Germinal center (tissue), 1 donor: ENCODE data around the gene GPR42.
A peak's percentile ranks its signal among the peaks of the same experiment; 100 is the strongest.
"Not testable (repeated sequence)": the region's sequence is repeated elsewhere in the genome, so short reads cannot be mapped to it uniquely, and the experiment has no call there.

Experiments
- DNase-seq: peaks from one replicate; pipeline ENCODE4 v3.0.0; 2012; ENCODE audit warnings: mixed read lengths, low spot score

Gene GPR42

DNA sequence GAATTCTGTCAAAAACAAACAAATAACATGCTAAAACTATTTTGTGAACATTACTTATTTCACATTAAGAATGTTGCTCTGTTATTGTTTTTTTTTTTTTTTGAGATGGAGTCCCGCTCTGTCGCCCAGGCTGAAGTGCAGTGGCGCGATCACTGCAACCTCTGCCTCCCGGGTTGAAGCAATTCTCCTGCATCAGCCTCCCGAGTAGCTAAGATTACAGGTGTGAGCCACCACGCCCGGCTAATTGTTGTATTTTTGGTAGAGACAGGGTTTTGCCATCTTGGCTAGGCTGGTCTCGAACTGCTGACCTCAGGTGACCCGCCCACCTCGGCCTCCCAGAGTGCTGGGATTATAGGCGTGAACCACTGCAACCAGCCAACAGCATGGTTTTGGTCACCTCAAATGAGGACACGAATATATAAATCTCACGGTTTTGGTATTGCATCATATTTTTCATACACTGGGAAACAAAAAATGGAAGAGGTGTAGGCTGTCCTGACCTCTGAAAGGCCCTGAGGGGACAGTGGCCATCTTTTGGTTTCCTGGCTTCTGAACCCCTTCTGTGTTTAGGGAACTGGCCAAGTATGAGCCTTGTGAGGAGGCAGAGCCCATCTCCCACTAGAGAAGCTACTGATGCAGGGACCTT, 25.5 kb downstream of the GPR42 start:
- DNase-seq: no peak

DNA sequence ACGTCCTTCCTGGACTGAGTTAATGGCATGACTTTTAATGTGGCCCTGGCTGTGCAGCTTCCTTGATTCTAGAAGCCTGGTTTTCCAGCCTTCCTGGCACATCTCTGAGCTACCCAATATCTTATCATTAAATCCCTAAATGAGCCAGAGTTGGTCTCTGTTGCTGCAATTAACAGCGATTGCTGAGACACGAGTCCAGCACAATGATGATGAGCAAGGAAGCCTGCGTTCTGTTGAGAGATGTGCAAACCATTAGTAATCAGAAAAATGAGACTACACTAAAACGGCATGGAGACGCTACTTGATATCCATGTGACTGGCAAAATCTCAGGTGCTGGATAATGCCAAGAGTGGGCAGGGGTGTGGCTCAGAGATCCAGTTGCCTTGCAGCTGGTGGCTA, 26.2 kb downstream of the GPR42 start:
- DNase-seq: no peak

DNA sequence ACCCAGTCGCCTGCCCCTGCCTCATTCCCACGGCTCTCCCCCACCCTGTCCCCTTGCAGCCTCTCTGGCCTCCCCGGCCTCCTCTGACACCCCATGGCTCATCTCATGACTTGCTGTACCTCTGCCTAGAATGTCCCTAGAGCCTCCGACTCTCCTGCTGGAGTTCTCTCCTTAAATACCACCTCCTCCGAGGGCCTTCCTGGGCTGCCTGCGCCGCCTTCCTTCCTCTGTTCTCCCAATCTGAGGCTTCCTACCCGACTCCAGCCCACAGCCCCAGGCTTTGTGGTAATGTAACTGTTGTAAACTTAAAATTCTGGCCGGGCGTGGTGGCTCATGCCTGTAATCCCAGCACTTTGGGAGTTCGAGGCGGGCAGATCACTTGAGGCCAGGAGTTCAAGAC, 27.7 kb downstream of the GPR42 start:
- DNase-seq: no peak

DNA sequence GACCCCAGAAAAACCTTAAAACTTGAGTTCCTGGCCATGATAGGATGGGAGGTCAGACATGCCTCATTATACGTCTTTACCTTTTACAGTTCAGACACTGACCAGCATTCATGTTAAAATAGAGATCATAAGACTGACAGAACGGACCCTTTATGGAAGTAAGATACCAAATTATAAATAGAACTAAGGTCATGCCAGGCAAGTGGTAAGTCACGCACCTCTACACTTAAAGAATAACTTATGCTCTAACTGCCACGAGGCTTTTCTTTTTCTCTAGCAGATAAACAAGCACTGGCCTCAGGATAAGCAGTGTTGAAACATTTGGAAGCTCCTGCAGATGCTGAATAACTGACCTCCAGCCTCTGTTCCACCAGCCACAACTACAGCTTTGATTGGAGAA, 28.4 kb downstream of the GPR42 start:
- no peak for DNase-seq

DNA sequence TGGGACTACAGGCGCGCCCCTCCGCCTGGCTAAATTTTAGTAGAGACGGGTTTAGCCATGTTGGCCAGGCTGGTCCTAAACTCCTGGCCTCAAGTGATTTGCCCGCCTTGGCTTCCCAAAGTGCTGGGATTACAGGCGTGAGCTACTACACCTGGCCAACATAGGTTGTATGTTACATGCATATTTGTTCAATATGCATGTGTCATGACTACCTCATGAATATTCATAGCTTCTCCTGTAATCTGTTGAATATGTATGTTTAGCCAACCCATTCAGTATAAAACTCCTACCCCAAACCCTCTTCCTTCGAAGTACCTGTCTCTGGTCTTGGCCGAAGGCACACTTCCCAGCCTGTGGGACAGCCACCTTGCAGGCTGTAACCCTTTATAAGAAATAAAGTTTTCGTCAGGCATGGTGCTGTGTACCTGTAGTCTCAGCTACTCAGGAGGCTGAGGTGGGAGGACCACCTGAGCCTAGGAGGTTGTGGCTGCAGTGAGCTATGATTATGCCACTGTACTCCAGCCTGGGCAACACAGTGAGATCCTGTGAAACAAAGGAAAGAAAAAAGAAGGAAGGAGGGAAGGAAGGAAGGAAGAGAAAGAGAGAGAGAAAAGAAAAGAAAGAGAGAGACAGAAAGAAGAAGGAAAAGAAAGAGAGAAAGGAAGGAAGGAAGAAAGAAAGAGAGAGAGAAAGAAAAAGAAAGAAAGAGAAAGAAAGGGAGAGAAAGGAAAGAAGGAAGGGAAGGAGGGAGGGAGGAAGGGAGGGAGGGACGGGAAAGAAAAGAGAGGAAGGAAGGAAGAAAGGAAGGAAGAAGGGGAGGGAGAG, 29.3 kb downstream of the GPR42 start:
- no peak for DNase-seq

DNA sequence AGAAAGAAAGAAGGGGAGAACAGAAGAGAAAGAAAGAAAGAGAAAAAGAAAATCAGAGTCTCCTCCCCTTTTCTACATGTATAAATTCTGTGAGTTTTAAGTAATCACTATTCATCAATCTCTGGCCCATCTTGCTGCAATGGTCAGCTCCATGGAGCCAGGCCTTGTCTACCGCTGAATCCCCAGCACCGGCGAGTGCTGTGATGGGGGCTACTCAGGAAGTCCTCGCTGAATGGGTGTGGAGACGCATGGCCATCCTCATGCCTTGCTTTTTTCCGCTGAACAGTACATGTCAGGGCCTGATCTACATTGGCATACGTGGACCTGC, 29.9 kb downstream of the GPR42 start:
- DNase-seq: no peak

DNA sequence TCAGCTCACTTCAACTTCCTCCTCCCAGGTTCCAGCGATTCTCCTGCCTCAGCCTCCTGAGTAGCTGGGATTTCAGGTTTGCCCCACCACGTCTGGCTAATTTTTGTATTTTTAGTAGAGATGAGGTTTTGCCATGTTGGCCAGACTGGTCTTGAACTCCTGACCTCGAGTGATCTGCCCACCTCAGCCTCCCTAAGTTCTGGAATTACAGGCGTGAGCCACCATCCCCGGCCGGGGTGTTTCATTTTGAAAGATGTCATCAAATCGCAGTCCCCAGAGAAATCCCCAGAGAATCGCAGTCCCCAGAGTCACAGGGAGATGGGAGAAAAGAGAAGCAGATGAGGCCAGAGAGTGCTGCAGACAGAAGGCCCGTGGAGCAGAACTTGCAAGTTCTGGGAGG, 30.5 kb downstream of the GPR42 start:
- not testable (repeated sequence) for DNase-seq

DNA sequence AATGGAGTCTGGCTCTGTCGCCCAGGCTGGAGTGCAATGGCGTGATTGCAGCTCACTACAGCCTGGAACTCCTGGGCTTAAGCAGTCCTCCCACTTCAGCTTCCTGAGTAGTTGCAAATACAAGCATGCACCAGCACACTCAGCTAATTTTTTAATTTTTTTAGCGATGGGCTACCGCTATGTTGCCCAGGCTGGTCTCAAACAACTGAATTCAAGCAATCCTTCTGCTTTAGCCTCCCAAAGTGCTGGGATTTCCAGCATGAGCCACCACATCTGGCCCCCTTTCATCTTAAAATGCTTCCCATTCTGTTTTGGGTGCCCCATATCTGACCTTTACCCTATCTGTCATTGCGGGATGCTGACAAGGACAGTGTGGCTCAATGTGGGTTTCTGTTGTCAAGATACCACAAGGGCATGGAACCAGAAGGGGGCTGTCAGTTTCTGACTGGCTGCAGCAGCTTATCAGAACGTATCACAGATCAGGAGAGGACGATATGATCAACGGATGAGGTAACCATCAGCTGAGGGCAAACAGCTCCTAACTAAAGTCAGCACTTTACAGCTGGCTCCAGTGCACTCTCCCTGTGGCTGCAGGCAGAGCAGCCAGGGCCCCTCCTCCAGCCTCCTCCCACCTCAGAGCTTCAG, 32.4 kb downstream of the GPR42 start:
- no peak for DNase-seq

DNA sequence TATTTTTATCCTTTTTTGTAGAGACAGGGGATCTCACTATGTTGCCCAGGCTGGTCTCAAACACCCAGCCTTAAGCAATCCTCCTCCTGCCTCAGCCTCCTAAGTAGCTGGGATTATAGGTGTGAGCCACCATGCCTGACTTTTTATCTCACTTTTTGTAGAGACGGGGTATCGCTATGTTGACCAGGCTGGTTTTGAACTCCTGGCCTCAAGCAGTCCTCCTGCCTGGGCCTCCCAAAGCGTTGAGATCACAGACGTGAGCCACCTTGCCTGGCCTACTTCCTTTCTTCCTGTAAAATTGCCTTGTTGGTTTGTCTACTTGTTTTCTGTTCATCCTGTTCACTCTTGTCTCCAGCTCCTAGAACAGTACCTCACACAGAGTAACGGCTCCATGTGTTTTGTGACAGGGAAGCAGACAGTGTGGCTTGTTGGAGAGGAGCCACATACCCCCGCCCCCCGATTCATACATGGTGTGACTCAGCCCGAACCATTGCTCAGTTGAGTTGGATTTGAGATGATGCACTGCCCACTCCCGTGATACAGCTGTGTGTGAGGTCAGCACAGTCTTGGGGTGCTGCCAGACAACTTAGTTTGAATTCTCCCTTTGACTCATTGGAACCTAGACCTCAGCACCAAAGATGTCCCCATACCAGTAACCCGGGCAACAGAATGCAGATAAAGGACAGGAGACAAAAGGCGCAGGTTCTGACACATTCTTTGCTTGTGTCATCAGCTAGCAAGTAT, 34.2 kb downstream of the GPR42 start:
- no peak for DNase-seq

DNA sequence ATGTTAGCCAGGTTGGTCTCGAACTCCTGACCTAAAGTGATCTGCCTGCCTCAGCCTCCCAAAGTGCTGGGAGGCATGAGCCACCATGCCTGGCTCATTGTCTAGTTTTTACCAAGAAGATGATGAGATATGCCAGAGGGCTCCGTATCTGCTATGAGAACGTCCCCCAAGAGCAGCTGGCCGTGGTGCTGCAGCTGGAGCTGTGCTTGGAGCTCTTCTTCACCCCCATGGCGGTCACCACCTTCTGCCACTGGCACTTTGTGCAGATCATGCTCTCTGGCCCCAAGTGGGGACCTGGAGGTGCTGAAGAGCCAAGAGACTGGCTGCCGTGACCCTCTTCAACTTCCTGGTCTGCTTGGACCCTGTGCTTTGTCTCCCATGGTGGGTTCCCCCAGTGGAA, 36.8 kb downstream of the GPR42 start:
- DNase-seq: no peak

DNA sequence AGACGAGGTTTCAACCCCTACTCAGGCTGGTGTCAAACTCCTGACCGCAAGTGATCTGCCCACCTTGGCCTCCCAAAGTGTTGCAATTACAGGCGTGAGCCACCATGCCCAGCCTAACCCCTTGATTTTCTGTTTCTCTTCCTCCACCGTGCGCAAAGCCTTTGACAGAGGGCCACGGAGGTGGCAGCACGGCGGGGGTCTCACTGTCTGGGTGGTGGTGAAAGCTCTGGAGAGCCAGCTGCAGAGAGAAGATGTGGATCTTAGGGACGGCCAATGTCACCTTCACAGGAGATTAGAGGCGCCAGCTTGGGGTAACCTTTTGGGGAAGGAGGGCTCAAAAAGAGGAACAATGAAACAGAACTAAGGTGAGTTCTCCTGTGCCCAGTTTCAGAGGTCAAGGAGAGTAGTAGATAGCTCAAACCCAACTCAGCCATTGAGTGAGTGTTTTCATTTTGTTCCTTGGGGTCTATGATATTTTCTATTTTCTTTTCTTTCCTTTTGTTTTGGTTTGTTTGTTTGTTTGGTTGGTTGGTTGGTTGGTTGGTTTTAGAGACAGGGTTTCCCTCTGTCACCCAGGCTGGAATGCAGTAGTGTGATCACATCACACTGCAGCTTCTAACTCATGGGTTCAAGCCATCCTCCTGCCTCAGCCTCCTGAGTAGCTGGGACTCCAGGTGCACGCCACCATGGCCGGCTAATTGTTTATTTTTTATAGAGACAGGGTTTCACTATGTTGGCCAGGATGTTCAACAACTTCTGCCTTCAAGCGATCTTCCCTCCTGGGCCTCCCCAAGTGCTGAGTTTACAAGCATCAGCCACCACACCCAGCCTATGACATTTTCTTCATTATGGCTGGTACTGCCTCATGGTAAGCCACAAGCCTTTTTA, 37.7 kb downstream of the GPR42 start:
- peak; percentile 30 for DNase-seq

DNA sequence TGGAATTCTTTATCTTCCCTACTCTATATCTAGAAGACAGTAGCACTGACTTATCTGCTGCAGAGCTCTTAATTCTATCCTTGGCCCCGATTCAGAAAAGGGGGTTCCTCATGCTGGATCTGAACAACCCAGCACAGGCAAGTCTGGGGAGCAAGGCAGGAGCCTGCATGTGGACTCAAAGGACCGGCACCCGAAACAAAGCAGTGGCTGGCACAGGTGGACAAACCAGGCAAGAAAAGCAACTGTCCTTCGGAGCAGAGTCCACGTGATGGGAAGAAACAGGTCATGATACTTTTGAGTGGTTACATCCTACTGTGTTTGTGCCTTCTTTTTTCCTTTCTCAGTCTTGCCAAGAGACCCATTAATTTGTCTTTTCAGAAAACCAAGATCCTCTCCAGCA, 38.3 kb downstream of the GPR42 start:
- DNase-seq: no peak

DNA sequence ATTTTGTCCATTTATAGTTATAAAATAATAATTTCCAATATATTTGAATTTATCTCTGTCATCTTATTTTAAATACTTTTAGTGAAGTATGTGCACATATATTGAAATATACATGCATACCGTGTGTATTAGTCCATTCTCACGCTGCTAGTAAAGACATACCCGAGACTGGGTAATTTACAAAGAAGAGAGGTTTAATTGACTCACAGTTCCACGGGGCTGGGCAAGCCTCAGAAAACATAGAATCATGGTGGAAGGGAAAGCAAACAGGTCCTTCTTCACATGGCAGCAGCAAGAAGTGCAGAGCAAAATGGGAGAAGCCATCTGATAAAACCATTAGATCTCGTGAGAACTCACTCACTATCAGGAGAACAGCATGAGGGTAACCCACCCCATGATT, 39.6 kb downstream of the GPR42 start:
- DNase-seq: no peak

DNA sequence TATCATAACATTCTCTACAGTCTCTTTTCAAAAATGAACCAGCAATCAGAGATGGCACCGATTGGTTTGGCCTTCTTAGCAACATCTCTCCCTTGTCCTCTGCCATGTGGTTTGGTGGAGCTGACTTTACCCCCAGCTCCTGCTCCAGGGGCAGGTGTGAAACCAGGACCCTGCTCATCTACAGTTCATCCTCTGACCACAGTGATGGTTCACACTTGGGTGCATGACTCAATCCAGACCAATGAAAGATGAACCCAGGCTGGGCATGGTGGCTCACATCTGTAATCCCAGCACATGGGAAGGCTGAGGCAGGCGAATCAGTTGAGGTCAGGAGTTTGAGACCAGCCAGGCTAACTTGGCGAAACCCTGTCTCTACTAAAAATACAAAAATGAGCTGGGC, 43.6 kb downstream of the GPR42 start:
- DNase-seq: no peak

DNA sequence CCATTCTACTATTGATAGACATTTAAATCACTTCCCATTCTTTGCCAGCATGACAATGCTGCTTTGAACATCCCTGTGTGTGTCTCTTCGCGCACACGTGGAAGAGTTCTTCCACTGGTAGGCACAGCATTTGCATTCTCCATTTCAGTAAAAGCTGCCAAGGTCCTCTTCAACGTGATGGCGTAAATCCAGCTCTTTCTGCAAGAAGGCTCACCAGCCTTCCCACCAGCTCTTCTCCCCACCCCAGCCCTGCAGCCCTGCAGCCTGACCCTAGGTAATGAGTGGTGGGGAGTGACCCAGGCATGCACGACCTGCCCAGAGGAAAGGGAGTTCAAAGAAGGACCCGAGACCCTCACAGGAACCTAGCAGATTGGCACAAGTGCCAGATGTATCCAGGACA, 45.5 kb downstream of the GPR42 start:
- DNase-seq: no peak

DNA sequence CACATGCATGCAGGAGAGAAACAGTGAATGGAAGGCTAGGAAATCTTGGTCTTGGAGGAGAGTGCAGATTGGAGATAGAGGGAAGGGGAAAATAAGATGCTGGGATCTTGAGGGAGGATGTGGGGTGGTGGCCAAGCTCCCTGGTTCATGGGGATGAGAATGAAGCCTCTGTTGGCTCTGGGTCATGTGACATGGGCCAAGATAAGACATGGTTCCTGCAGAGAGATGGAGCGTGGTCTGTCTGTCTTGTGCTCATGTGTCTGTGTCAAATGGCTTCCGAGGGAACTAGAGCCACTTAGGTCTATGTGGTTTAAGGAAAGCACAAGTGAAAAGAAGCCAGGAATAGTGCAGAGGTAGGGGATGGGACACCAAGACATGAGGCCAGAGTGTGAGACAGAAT, 46.4 kb downstream of the GPR42 start:
- no peak for DNase-seq

DNA sequence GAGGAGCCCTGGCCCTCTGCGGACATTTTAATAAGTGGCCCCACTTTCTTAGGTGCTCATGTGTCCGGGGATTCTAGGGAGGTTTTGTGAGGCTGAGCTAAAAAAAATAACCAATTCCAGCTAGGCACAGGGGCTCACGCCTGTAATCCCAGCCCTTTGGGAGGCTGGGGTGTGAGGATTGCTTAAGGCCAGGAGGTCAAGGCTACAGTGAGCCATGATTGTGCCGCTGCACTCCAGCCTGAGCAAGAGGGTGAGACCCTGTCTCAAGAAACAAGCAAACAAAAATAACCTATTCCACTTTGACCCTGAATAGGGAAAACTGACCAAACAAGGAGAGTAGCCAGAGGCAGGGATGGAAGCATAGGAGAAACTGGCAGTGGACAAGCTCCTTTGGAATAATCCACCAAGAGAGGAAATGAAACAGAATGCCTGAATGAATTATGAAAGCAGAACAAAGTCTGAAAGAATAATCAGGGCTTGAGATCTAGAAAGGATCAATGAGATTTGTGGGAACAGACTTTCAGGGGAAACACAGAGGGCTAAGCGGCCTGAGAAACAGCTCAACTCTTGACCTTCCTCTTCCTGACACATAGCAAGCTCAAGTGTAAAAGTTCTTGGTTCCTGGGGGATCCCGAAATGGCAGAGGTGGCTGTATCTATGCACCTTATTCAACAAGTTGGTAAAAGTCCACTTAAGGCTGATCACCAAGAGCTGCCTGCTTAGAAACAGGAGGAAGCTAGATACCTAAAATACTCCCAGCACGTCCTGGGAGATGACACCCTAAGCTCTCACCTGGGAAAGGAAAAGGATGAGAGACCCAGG, 47.1 kb downstream of the GPR42 start:
- no peak for DNase-seq

DNA sequence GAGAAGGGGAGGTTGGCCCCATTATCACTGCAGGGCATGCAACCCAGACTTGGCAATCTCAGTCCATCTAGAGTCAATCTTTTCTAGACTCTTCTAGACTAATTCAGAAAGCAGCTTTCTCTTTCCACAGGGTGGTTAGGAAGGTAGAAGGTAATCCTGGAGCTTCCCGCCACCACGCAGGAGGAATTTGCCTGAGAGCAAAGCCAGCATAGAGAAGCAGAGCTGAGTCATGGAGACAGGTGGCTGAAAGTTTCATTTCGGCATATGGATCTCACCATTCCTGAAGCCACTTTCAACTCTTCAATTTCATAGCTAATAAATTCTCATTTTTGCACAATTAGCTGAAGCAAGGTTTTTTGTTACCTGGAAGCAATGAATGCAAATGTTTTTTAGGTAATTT, 48.2 kb downstream of the GPR42 start:
- no peak for DNase-seq

DNA sequence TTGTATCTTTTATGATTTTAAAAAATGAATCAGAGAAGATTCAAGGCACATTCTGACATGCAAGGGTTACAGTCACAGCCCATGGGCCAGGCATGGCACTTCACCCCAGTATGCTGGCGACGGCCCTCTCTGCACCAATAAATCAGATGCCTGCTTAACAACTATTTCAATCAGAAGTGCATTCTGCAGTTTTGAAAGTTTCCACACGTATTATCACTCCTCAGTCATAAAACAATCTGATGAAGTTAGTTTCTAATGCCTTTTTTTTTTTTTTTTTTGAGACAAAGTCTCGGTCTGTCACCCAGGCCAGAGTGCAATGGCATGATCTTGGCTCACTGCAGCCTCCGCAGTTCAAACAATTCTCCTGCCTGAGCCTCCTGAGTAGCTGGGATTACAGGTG, 48.9 kb downstream of the GPR42 start:
- DNase-seq: no peak

DNA sequence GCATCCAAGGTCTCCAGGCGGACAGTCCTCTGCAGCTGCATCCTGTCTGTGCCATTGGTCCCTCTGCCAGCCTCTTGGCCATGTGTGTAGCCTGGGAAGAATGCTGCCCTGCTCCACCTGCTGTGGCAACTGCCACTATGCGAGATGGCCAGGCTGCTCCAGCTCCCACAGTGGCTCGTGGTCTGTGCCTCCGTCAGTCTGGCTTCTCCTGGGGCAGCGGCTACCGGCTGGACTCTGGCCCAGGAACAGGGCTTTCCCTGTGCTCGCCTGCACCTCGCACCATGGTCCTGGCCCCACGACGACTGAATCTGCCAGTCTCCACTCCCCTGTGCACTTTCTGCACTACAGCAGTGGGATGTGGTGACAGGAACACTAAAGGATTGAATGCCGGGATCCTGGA, 50.5 kb downstream of the GPR42 start:
- no peak for DNase-seq
